ENCODE measurements around the gene AVPR2. TPM values are rescaled to one million over a fixed set of nuclear protein-coding genes. Genes with fewer than 3 reads are reported as not detected.

Gene AVPR2
- polyA plus RNA-seq, 10 donors: 0.48 to 1.2 (median 0.76) TPM

DNA sequence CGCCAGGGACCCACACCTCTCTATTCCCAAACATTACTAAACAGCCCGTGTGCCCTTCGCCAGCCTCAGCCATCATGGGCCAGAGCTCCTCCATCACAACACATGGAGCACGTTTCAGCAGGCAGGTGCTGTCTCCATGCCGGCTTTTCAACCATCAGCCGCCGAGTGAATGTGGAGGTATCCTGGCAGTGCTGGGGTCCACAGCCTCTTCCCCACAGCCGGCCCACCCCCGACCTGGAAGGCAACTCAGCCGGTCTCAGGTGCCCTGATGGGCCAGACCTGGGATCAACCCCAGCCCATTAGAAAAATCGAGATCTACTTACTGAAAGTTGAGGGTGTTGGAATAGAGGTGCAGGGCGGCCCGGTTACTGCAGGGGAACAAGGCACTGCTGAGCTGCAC is 27.3 kb downstream of the AVPR2 start:
- no peak for DNase-seq

DNA sequence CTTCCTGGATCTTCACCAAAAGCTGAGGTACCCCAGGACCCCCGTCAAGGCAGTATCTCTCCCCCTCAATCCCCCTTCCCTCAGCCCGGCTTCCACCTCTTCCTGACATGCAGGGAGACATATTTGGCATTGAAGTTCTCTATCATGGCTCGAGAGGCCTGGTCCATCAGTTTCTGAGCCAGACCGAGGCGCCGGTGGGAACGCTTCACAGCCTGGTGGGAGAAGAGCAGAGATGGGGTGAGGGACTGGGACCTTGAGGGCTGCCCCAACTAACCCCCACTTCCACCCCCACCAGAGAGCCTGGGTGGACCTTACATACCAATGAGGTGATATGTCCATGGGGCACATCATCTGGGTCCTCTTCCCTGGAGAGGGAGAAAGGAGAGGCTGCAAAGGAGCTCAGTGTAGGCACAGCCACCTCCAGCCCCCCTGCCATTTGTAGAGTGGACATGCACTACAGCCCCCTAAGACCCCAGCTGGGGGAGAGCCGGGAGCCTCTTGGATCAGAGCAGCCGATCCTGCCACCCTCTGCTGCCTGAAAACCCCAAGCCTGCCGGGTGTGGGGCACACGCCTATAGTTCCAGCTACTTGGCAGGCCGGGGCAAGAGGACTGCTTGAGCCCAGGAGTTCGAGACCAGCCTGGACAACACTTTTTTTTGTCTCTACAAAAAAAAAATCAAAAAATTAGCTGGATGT is 27.9 kb downstream of the AVPR2 start:
- no peak for DNase-seq

DNA sequence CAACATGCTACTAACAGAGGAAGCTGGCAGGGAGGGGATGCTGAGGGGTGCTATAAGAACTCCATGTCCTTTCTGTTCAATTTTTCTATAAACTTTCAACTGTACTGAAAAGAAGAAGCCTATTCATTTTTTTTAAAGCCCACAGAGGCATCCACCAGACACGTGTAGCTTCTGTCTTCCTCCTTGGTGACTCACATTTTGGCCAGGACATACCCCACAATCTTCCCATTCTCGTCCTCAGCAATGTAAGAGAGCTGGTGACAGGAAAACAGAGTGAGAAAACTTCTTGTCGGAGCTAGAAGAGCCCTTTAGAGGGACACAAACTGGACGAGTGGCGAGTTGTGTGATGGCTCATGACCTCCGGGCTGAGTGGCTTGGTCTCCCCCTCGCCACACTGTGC is 29.3 kb downstream of the AVPR2 start:
- no peak for DNase-seq

DNA sequence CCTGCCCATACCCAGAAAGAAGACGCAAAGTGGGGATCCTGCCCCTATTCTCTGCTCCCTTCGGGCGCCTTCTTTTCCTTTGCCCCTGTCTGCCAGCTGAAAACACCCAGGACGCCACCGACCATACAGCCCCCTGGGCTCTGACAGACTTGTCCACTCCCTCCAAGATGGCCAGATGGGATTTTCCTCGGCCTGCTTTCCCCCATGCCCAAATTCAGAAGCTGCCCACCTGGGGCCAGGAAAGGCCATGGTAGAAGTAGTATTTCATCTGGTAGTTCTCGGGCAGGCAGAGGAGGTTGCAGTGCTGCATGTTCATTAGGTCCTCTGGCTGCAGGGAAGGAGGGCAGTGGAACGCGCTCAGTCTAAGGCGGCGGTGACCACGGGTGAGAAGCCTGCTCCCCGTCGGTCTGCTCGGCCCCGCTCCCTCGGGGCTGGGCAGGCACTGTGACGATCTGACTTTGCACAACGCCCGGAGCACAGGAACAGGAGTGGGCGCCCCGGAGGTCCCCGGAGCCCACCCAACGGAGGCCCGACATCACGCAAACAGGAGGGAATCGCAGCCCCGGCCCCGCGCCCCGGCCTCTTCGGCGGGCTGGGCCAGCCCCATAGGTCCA is 29.8 kb downstream of the AVPR2 start:
- DNase-seq: no peak

DNA sequence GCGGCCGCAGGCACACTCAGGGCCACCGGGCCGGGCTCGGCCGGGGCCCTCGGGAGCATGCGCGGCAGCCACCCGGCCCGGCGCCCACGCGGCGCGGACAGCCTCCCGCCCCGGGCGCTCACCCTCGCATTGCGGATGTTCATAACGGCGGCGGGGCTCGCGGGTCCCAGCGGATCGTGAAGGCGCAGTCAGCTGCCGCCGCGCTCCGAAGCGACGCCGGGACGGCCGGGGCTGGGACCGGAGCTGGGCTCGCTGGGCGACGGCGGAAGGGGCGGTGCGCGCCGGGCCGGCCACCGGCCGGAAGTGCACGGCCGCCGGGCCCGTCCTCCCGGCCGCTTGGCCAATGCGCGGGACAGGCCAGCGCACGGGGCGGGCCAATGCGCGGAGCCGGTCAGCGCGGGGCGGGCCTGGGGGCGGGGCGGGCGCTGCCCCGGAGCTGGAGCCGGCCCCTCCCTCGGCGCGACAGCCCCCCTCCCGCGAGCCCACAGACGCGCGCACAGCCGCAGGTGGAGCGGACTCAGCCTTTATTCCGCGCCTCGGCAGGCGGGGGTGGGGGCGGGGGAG is 30.4 kb downstream of the AVPR2 start, which contains the start of gene NAA10:
TSS of gene NAA10 (minus strand) at position 276 of the 564 bp plus-strand sequence. CDS start at position 143, 133 bp downstream.
- peak; percentile 62 to 84 (median 83) for DNase-seq

DNA sequence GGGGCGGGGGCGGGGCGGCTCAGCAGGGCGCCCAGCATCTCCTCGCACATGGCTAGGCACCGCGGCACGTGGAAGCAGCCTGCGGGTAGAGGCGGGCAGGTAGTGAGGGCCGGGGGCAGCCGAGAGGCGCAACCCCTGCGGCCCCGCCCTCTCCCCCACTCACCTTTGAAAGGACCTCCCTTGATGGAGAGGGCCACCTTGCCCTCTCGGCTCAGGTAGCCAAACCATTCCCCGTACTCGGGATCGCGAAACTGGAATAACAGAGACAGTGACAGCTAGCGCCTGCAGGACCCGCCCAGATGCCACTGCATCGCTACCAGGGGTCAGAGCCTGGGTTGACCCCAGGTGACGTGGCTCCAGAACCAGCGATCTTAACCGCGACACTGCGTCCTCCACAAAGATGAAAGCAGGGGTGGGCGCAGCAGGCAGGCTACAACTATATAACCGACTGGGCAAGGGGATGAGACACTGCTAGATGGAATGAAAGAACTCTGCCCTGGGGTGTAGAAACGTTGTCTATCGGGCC is 30.9 kb downstream of the AVPR2 start:
- no peak for DNase-seq

DNA sequence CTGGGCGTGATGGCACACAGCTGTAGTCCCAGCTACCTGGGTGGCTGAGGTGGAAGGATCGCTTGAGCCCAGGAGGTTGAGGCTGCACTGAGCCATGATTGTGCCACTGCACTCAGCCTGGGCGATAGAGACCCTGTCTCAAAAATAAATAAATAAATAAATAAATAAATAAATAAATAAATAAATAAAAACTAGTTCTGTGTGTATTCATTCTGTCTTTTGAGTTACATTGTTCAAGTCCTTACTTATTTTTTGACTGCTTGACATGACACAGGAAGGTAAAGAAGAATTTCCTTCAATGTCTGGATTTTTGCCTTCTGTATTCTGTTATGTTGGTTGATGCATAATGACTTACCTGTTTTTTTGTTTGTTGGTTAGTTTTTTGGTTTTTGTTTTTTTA is 32.6 kb downstream of the AVPR2 start:
- DNase-seq: no peak

DNA sequence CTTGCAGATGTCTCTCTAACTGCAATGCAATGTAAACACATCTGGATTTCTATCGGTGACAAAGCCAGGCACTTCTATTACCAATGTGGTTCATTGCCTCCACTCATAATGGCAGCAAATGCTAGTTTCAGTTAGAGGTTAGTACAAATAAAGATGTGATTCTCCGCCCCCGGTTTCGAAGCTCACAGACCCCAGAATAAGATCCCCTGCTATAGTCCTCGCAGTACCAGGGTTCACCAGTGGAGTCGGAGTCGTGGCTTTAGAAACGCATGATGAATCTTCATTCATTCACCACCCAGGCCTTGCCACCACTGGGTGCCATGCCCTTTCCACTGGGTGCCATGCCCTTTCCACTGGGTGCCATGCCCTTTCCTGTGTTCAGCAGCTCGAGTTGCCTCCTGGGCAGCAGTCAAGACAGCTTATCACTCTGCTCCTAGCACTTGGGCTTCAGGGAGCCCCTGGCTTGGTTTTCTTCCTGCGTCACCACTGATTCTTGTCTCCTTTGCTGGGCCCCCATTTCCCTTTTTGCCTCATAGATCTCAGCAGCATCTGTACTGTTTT is 33.8 kb downstream of the AVPR2 start:
- DNase-seq: no peak

DNA sequence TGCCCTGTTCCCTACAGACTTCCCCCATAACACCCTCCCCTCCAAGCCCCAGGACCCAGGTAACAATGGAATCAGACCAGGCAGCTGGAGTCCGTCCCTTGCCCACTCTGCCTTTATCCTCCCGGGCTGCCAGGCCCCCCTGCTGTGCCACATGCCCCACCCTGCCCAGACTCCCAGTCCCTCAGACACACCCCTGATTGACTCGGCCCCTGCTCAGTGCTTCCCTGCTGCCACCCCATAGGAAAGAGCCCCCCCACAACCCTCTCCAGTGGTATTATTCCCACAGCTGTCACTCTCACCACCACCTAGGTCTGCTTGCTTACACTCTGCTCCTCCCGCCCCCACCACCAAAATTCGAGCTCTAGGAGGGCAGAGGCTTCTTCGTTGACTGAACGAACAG is 35.1 kb downstream of the AVPR2 start:
- no peak for DNase-seq

DNA sequence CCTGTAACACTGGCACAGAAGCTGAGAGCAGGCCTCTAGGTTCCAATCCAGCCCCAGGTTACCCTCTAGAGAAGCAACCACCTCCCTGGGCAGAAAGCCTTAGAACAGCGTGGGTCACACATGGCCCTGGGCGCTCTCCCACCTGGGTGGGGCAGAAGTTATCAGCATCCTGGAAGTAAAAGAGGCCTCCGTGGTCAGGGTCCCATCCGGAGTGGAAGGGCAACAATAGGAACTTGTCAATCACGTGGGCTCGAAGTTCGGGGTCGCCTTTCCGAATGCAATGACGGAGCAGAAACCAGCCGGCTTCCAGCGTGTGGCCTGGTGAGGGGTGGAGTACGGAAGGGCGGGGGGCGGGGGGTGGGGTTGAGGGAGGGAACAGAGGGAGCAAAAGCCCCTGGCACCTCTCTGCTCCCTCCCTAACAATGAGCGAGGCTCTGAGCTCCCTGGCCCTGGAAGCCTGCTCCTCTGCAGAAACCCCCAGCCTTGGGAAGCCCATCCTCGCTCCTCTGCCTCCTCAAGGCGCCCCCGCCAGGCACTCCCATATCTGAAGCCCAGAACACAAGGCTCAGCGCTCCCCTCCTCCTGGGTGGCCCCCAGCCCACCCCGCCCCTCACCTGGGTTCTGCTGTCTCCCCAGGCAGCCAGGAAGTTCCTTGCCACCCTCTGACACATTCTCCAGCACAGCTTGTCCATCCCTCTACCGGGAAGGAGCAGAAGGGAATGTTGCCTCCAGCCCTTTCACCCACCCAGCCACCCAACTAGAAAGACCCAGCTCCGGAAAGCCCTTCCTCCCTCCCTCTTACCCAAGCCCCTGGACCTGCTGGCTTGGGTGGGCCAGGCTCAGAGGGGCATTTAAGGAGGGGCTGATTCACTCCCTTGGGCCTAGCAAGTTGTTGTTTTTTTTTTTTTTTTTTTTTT is 37.1 kb downstream of the AVPR2 start:
- DNase-seq: no peak

DNA sequence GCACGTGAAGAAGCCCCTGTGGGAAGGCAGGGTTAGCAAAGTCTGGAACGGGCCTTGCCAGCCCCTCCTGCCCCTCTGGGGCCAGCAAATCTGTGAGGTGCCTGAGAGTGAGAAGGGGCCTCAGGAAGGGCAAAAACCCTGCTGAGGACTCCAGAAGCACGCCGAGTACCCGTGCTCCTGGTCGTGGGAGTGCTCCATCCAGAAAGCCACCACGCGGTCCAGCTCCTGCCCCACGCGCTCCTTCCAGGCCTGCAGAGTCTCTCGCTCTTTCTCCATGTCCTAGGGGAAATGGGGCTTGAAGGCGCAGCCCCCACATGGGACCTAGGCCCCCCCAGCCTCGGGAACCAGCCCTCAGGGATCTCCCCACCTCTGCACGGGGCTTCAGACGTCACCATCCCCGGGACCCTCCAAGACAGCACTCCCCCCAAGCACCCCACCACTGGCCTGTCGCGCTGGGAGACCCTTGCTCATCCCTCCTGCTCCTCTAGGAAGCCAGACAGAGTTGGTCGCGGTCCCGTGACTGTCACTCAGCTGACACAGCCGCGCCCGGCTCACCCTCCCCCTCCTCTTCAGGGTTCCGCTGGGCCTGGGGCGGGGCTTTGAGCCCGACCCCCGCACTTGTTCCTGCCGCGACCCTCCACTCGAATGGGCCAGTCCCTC is 39.8 kb downstream of the AVPR2 start, which contains the start of gene RENBP:
TSS of gene RENBP (minus strand) at position 504 of the 660 bp plus-strand sequence. CDS start at position 471, 33 bp downstream.
- DNase-seq: no peak

DNA sequence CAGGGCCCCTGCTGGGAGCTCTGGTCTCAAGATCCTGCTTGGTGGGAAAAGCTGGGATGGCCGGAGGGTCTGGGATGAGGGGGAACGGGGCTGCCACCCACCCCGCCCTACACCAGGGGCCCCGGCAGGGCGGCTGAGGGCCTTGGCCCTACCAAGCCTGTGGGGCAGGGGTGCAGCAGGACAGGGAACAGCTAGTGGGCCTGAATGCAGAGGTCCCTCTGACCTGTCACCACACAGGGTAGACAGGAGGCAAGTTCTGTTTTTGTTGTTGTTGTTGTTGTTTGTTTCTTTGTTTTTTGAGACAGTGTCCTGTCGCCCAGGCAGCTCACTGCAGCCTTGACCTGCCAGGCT is 40.3 kb downstream of the AVPR2 start:
- DNase-seq: no peak

DNA sequence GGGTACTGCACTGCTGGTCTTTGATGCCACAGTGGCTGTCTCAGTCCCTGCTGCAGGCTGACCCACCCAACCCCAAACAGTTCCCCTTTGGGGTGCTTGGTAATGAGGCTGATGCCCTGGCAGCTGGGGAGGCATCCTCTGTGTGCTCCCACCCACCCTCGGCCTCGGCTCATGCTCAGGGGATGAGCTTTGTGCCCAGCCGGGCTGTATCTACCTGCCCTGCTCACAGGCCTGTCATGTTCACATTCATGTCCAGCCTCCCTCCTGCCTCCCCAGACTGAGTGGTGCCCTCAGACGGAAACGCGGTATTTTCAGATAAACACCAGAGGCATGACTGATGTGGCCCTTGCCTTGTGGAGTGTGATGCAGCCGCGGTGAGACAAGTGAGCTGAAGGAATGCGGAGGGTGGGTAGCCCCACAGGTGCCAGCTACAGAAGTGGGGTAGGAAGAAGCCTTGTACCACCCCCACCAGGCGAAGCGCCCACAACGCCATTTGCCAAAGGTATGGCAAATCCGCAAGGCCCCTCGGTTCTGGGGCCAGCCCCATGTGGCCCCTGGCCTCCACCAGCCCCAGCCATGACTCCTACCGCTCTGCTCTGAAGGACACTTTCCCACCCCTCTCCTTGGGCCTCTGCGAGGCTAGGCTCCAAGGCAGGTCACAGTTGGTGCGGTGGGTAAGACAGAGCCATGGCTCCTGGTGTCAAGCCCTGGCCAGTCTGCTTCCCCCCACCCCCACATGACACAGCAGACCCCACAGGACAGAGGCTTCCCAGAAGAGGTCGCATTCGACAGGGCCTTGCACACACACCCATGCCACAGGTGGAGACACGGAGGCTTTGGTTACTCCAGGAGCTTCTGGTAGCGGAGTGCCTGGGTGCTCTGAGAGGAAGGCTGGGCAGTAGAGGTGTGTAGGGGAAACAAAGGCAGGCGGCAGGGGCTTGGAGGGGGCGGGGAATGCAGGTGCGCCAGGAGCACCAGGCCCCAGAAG is 41.8 kb downstream of the AVPR2 start:
- no peak for DNase-seq

DNA sequence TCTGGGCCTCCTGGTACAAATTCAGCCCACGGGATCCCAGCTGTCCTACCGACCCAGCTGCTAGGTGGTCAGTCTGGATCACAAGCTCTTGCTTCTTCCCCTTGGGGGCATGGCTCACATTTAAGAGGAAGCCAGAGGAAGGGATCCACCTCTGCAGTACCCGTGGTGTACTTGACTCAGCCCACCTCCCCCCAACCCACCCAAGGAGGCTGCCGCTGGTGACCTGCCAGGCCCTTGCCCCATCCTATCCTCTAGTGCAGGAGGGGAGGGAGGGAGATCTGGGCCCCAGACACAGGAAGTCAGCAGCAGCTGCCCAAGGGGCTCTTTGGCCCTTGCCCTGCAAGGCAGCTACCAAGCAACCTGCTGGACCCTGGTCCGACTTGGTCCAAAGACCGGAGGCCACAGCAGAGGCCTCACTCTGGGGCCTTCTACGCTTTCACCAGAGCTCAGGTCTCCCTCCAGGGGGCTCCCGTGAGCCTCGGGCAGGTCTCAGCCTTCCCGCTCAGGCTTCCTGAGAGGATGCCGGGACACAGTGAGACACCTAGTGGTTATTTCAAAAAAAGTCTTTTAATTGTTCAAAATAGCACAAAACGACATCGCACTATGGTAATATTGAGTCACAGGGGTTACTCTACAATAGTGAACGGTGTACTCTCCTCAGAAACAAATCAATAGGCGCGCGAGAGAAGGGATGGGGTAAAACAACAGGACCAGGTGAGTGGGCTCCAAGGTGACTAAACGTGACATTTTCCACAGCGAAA is 42.7 kb downstream of the AVPR2 start:
- peak in 2 of 3 donors; percentile 60 to 72 for DNase-seq

DNA sequence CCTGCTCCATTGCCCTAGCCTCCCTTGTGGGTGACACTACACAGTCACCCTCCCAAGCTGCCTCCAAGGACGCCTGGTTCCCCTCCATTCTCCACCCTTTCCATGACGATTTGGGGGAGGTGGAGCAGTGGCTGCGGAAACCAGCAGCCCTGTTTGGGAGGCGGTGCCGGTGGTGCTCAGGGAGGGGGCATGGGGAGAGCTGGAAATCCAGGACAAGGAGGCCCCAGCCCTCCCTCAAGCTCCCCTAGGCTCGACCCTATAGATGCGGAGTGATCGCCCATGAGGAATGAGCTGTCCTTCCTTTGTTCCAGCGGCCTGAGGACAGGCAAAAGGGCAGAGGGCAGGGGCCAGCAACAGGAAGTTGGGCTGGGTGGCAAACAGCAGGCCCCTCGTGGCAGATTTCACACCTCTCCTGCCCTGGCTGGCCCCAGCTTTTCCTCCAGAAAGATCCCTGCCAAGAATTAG is 43.6 kb downstream of the AVPR2 start:
- DNase-seq: no peak

DNA sequence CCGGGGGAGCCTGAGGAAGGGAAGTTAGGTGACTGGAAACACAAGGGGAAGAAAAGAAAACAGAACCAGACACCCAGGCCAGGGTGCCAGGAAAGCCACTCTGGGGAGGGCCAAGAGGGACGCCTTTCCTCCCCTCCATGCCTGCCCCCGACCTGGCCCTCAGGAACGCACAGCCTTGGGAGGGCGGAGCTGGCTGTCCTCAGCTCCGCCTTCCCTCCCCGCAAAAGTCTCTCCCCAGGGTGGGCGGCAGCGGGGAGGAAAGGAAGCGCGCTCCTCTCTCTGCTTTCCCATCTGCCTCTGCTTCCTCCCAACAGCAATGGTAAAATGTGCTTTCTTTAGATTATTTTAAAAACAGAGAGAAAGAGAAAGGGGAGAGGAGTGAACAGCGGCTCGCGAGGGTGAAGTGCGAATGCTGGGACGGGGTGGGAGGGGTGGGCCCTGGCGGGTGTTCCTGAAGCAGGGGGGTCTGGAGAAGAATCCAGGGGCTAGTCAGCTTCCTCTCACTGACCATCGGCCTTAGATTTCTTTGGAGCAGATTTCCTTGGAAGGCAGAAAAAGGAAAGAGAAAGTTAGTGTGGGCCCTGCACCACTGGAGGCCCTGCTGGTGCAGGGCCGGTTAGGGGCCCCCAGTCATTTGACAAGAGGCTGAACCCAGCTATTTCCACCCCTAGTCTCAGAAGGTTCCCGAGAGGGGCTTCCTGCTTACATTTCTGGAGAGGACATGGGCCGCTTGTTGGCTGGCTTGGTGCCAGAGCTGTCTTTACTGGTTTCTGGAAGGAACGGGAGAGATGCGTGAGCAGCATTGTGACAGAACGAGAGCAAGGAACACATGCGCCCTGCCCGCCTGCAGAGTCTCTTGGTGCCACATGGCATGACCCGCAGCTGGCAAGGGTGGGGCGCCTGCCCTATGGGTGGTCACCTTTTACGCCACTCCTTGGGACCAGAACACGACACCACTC is 44.7 kb downstream of the AVPR2 start:
- DNase-seq: no peak

DNA sequence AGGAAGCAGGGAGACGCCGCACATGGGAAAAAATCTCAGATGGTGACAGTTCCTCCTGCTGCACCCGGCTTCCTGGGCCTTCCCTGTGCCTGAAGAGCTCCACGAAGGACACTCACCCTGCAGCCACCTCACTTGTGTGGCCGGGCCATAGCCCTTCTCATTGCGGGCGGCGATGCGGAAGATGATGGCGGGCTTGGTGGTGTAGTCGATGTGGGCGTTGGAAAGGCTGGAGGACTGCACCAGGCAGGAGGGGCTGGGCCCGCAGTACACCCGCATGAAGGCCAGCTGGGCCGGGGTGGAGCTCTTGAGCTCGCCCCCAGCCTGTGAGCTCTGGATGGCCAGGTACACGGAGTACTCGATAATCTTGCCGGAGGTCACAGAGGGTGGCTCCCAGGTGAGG is 45.7 kb downstream of the AVPR2 start:
- DNase-seq: no peak

All from muscle of back (tissue), 11 donors.